Measurements from ENCODE around the gene ACOXL. TPM values are rescaled to one million over a fixed set of nuclear protein-coding genes. Genes with fewer than 3 reads are reported as not detected.

Gene ACOXL
- total RNA-seq, 1 donor from 2014 or later = 0.20 TPM

DNA sequence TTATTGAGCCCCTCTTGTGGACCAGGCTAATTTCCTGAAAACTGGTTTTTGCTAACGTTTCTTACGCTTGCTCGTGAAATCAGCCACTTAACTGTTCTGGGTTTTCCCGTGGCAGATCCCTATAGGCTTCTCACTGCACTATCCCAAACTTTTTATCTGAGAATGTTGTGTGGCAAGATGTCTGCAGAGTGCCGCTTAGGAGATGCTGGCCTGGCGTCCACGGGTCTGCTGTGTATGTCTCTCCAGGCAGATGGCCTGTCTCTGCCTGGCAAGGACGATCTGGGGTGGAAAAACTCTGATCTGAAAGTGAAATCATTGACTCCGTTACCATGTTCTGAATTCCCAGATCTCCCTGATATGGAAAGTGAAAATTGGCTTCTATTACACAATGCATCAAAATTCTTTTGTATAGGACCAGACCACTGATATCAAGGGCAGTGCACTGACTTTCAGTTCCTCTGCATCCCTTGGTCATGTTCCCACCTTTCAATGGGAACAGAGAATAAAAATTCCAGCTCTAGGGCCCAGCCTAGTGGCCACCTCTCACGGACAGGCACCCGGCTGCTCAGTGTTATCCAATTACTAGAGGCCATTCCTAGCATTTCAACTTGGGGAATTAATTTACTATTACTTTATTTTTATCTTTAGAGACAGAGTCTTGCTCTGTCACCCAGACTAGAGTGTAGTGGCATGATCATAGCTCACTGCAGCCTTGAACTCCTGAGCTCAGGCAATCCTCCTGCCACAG, 154.6 kb downstream of the ACOXL start:
- TF ChIP-seq, protein P1, sequence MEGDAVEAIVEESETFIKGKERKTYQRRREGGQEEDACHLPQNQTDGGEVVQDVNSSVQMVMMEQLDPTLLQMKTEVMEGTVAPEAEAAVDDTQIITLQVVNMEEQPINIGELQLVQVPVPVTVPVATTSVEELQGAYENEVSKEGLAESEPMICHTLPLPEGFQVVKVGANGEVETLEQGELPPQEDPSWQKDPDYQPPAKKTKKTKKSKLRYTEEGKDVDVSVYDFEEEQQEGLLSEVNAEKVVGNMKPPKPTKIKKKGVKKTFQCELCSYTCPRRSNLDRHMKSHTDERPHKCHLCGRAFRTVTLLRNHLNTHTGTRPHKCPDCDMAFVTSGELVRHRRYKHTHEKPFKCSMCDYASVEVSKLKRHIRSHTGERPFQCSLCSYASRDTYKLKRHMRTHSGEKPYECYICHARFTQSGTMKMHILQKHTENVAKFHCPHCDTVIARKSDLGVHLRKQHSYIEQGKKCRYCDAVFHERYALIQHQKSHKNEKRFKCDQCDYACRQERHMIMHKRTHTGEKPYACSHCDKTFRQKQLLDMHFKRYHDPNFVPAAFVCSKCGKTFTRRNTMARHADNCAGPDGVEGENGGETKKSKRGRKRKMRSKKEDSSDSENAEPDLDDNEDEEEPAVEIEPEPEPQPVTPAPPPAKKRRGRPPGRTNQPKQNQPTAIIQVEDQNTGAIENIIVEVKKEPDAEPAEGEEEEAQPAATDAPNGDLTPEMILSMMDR (IDR thresholded peaks at IDR 0.05) = no peak
- intact Hi-C loops (cut with micrococcal nuclease) = no loop called here
- Mint-ChIP-seq H3K27ac (no peak overlapping the region), H3K4me1 (no peaks in the 10 kb centered on the region), H3K27me3 (peaks cover 9% of the 10 kb centered on the region), H3K36me3 (ENCODE audit: low read depth) (no peaks in the 10 kb centered on the region), H3K9me3 (no peaks in the 10 kb centered on the region), H3K4me3 (no peak overlapping the region)
- ChIA-PET CTCF (no interaction called here), POLR2A (no interaction called here)
- no peak for ATAC-seq (ENCODE audit: low read depth)
- no peak for DNase-seq

DNA sequence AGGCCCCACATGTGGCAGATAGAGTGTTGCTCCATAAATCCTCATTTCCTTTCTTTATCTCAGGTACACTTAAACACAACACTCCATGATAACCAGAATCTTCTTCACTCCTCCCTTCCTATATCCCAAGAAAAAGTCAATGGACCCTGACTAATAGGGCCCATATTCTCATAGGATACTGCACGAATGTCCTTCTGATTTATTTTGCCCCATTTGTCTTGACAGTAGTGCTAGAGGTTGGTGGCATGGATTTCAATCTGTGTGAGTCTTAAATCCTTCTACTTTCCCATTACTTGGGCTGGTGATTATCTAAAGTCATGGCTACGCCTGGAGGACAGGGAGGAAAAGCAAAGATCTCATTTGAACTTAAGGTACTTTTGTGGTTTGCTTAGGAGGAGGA, 156.0 kb downstream of the ACOXL start:
- H3K27me3 Mint-ChIP-seq = peaks cover 15% of the 10 kb centered on the region
- intact Hi-C loops (cut with micrococcal nuclease) = no loop called here

DNA sequence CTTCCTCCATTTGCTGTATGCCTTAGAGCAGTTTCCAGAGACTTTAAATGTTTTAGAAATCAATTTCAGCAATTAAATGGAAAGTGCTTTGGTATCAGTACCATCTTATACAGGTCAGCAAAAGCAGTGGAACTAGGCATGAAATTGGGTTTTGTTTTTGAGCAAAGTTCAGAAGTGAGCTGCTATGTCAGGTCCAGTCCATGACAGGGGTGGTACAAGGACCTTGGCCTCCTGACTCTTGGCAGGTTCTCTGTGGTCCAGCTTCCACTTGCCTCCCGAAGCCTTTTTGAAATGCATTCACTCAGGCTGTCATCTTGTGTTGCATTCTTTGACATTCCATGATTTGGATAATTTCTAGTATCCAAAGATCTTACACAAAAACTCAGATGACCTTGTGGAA, 159.3 kb downstream of the ACOXL start:
- POLR2A ChIA-PET = interaction anchor here (0.6 kb wide), 1 partner anchor 74 kb away, joined by 6 read pairs; no protein-coding TSS in a partner anchor
- DNase-seq (no peak), ATAC-seq (ENCODE audit: low read depth) (no peak)
- Mint-ChIP-seq H3K27ac (no peak overlapping the region), H3K4me1 (no peaks in the 10 kb centered on the region), H3K4me3 (no peak overlapping the region), H3K9me3 (peaks cover 9% of the 10 kb centered on the region), H3K27me3 (peaks cover 24% of the 10 kb centered on the region), H3K36me3 (ENCODE audit: low read depth) (no peaks in the 10 kb centered on the region)
- TF ChIP-seq, protein P1 (IDR thresholded peaks at IDR 0.05) = no peak
- CTCF ChIA-PET = no interaction called here
- intact Hi-C loops (cut with micrococcal nuclease) = no loop called here

More for the DNA sequence above, 156.0 kb downstream of the ACOXL start:
- Mint-ChIP-seq H3K36me3 (ENCODE audit: low read depth) (no peaks in the 10 kb centered on the region), H3K4me3 (no peak overlapping the region), H3K9me3 (no peaks in the 10 kb centered on the region), H3K27ac (no peak overlapping the region), H3K4me1 (no peaks in the 10 kb centered on the region)
- DNase-seq = no peak
- no peak for ATAC-seq (ENCODE audit: low read depth)
- TF ChIP-seq, protein P1 (IDR thresholded peaks at IDR 0.05) = no peak
- POLR2A ChIA-PET = no interaction called here
- CTCF ChIA-PET = no interaction called here

DNA sequence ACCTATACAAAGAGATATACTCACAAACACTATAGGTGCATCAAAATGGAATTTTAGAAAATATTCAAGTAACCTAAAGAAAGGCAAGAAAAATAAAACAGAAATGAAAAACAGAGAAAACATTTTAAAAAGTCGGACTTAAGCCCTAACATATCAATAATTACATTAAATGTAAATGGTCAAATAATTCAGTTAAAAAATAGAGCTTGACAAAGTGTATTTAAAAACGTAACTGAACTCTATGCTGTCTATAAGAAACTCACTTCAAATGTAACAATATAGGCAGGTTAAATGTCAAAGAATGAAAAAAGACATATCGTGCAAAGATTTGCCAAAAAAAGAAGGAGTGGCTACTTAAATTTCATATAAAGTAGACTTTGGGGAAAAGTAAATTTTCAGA, 163.9 kb downstream of the ACOXL start:
- intact Hi-C loops (cut with micrococcal nuclease) = no loop called here
- TF ChIP-seq, protein P1 (IDR thresholded peaks at IDR 0.05) = no peak
- H3K4me1 Mint-ChIP-seq = no peaks in the 10 kb centered on the region
- peaks cover 9% of the 10 kb centered on the region for H3K9me3 Mint-ChIP-seq
- ATAC-seq (ENCODE audit: low read depth) = no peak
- H3K4me3 Mint-ChIP-seq = no peak overlapping the region
- ChIA-PET POLR2A (no interaction called here), CTCF (no interaction called here)
- DNase-seq = no peak
- H3K27ac Mint-ChIP-seq = no peak overlapping the region
- no peaks in the 10 kb centered on the region for H3K36me3 Mint-ChIP-seq (ENCODE audit: low read depth)
- peaks cover 17% of the 10 kb centered on the region for H3K27me3 Mint-ChIP-seq

DNA sequence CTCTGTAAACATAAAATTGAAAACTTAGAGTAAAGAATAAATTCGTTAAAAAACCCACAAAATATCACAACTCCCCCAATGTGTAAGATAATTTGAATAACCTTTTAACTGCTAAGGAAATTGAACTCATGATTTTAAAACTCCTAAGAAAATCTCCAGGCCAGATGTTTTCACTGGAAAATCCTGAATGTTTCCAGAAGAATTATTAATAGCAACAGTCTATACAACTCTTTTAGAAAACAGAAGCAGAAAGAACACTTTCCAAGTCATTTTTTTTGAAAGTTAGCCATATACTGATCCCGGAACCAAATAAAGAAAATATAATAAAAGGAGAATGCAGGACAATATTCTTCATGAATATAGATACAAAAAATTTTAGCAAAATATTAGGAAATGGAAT, 165.6 kb downstream of the ACOXL start:
- TF ChIP-seq, protein P1 (IDR thresholded peaks at IDR 0.05) = no peak
- intact Hi-C loops (cut with micrococcal nuclease) = no loop called here

More for the DNA sequence above, 165.6 kb downstream of the ACOXL start:
- CTCF ChIA-PET = no interaction called here
- Mint-ChIP-seq H3K4me1 (no peaks in the 10 kb centered on the region), H3K9me3 (peaks cover 9% of the 10 kb centered on the region), H3K27me3 (peaks cover 12% of the 10 kb centered on the region), H3K36me3 (ENCODE audit: low read depth) (no peaks in the 10 kb centered on the region), H3K27ac (no peak overlapping the region), H3K4me3 (no peak overlapping the region)
- ATAC-seq (ENCODE audit: low read depth) = no peak
- POLR2A ChIA-PET = no interaction called here
- DNase-seq = no peak
